ENCODE measurements around the gene PCYT1B.

- no peak for TF ChIP-seq CTCF (IDR thresholded peaks at IDR 0.05; ENCODE audit: low read depth, low read length)
- TF ChIP-seq POLR2A (IDR thresholded peaks at IDR 0.05; ENCODE audit: extremely low read depth, insufficient read length) = no peak
- no peak for TF ChIP-seq MYC (IDR thresholded peaks at IDR 0.05; ENCODE audit: low read depth, low read length)
Measured at GRCh38 chrX:24629701-24630100, 17.4 kb downstream of the PCYT1B start.

Data from NB4 (cell line).